T-cell (primary cell): Measurements from ENCODE around the gene POLD4. TPM values are rescaled to one million over a fixed set of nuclear protein-coding genes. Genes with fewer than 3 reads are reported as not detected.

Source experiments
- ATAC-seq, 4 experiments: fragments of 200-7000 bp in 3 of 4; fragments of 150-1000 bp in 1 of 4; cut with Tn5 transposase; replicated peaks in 1 of 4; 1 replicate in 3 of 4; 2 replicates in 1 of 4; pipeline ENCODE4 v1.10.0; 2021; ENCODE audit warnings: moderate library complexity in 3 of 4, mild to moderate bottlenecking in 2 of 4, moderate number of reproducible peaks in 1 of 4
- CTCF ChIA-PET, 2 donors: fragments of 300-600 bp; sonication (Branson Sonifier 250); formaldehyde crosslinking; loops; one replicate each; lab custom pipeline; 2022; ENCODE audit warnings: antibody characterized with exemption in 2 of 2; lab: Charles Lee
- POLR2A ChIA-PET, 2 donors: fragments of 300-600 bp; sonication (Branson Sonifier 250); formaldehyde crosslinking; loops; one replicate each; lab custom pipeline; 2022; ENCODE audit warnings: antibody characterized with exemption in 2 of 2; lab: Charles Lee
- DNase-seq, 35 experiments: peaks; one replicate each; pipeline versions ENCODE4 v3.0.0 to v3.0.0-alpha.2; 2013 to 2023
- H3K27ac ChIP-seq: one replicate; pipeline ENCODE4 v1.5.1; 2013; ENCODE audit warnings: low read length
- H3K27me3 ChIP-seq, 2 experiments: replicated peaks in 1 of 2; 1 replicate in 1 of 2; 2 replicates in 1 of 2; pipeline versions ENCODE4 v1.6.1 to v1.7.0; 2013; ENCODE audit warnings: low read length in 1 of 2, mixed read lengths in 1 of 2; ENCODE audit not compliant: control insufficient read depth in 2 of 2, insufficient read depth in 2 of 2; ENCODE audit errors: extremely low read depth in 1 of 2
- H3K36me3 ChIP-seq, 2 donors: 1 replicate in 1 of 2; 2 replicates in 1 of 2; pipeline versions ENCODE4 v1.6.1 to v1.7.0; 2013; ENCODE audit warnings: low read length in 1 of 2; ENCODE audit not compliant: control insufficient read depth in 2 of 2, insufficient read depth in 1 of 2; ENCODE audit errors: extremely low read depth in 1 of 2
- H3K4me1 ChIP-seq, 2 experiments: 1 replicate in 1 of 2; 2 replicates in 1 of 2; pipeline versions ENCODE4 v1.6.1 to v1.7.0; 2013; ENCODE audit warnings: low read length in 2 of 2, mixed read lengths in 1 of 2; ENCODE audit not compliant: insufficient read depth in 2 of 2, control insufficient read depth in 1 of 2; ENCODE audit errors: extremely low read depth in 1 of 2
- H3K4me3 ChIP-seq, 2 donors: 1 replicate in 1 of 2; 2 replicates in 1 of 2; pipeline versions ENCODE4 v1.5.1 to v1.7.0; 2013; ENCODE audit warnings: mild to moderate bottlenecking in 2 of 2, low read length in 1 of 2, moderate library complexity in 1 of 2; ENCODE audit not compliant: control insufficient read depth in 1 of 2; ENCODE audit errors: extremely low read depth in 1 of 2
- H3K9me3 ChIP-seq: 2 replicates; pipeline ENCODE4 v1.7.0; 2013
- H3K27ac Mint-ChIP-seq, 2 donors: one replicate each; pipeline ENCODE4 v1.8.0; 2020 to 2021; ENCODE audit warnings: mild to moderate bottlenecking in 2 of 2, mixed read lengths in 2 of 2
- H3K27me3 Mint-ChIP-seq, 2 donors: one replicate each; pipeline ENCODE4 v1.8.0; 2021 to 2022; ENCODE audit warnings: mixed read lengths in 2 of 2
- H3K36me3 Mint-ChIP-seq: one replicate; pipeline ENCODE4 v1.8.0; 2021; ENCODE audit warnings: mixed read lengths
- H3K4me1 Mint-ChIP-seq, 3 donors: one replicate each; pipeline ENCODE4 v1.8.0; 2020 to 2022; ENCODE audit warnings: mixed read lengths in 3 of 3, mild to moderate bottlenecking in 1 of 3
- H3K4me3 Mint-ChIP-seq, 3 donors: one replicate each; pipeline ENCODE4 v1.8.0; 2020 to 2022; ENCODE audit warnings: mild to moderate bottlenecking in 3 of 3, mixed read lengths in 3 of 3, moderate library complexity in 3 of 3
- H3K9me3 Mint-ChIP-seq, 3 donors: one replicate each; pipeline ENCODE4 v1.8.0; 2020 to 2022; ENCODE audit warnings: mixed read lengths in 3 of 3
- WGBS: methylation state at CpG from one replicate; pipeline ENCODE4 v1.1.5; 2013; ENCODE audit warnings: missing lambda C conversion rate; ENCODE audit not compliant: insufficient coverage; 5-methylcytosine and 5-hydroxymethylcytosine counted together
- total RNA-seq, 35 experiments: library from RNA in 6 of 35; stranded (reverse) in 6 of 35; fragments of 120-200 nt in 1 of 35; gene quantifications; one replicate each; pipeline versions ENCODE4 v1.2.1 to v1.2.4 and lab custom pipeline; 2013 to 2026

The POLD4 gene
- total RNA-seq, 5 donors from 2014 or later (not counting 1 experiment from before 2014, with no cell fraction given), result 55.1 to 107 (median 98.0) TPM

DNA sequence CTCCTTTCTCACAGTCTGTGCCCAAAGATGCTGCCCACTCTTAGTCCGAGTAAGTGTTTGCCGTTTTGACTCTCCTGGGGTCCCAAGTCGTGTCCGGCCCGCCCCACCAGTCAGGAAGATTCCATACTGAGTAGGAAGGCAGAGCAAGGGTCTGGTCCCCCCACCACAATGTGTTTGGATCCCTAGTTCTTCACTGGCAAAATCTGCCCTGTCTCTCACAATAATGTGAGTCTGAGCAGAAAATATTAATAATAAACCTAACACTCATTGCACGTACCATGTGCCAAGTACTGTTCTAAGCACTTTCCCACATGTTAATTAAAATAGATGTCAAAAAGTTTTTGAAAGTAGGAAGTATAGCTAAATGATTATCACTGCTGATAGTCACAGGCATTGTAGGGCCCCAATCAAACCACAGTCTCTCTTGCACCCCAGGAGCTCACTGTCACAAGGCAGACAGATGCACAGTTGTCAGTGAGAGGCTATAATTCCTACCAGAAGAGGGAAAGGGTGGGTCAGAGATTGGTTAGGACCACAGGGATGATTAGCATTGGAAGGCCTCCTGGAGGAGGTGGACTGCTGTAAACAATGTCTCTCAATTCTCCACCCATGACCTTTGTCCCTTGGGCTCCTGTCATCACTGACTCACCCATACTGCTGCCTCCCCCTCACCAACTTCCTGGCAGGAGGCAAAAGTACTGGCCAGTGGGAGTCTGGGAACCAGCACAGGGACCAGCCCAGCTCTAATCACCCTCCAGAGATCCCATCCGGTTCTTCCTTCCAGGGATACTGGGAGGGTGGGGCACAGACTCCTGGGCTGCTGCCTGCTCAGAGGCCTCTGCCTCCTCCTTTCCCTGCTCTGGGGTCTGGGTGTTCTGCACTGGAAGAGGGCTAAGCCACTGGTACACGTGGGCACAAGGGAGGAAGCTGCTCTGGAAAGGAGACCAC lies 1.0 kb upstream of the POLD4 start:
- ATAC-seq, result no peak
- Mint-ChIP-seq H3K27me3 (no peaks in the 10 kb centered on the region), H3K36me3 (no peaks in the 10 kb centered on the region), H3K9me3 (no peaks in the 10 kb centered on the region), H3K4me1 (peaks cover 49 to 70% (median 52%) of the 10 kb centered on the region in 3 donors), H3K4me3 (peak overlapping the region; percentile 87 to 97 (median 96)), H3K27ac (peak overlapping the region; percentile 97 to 100)
- ChIA-PET POLR2A (interaction anchor here in 1 of 2 donors (0.5 to 0.7 kb wide), 3 partner anchors 9 to 232 kb away, joined by 3 read pairs; no protein-coding TSS in a partner anchor), CTCF (interaction anchor here (0.9 to 7.9 kb wide), 11 partner anchors 8 to 115 kb away, joined by 3 to 128 read pairs (median 5); partner anchors contain the start of genes CLCF1 (in 1 of the 2) and PPP1CA (in 1 of the 2))
- no peaks in the 10 kb centered on the region for H3K9me3 ChIP-seq
- WGBS, result 100% methylated on average over 1 of the region's 8 CpGs
- peaks cover 19 to 60% of the 10 kb centered on the region in 2 experiments for H3K4me1 ChIP-seq
- peak in 1 of 35 experiments; percentile 33 for DNase-seq
- peak overlapping the region; percentile 29 to 95 for H3K4me3 ChIP-seq
- H3K27ac ChIP-seq, result peak overlapping the region; percentile 98
- peaks cover 3 to 7% of the 10 kb centered on the region in 2 donors for H3K36me3 ChIP-seq
- H3K27me3 ChIP-seq, result no peaks in the 10 kb centered on the region

DNA sequence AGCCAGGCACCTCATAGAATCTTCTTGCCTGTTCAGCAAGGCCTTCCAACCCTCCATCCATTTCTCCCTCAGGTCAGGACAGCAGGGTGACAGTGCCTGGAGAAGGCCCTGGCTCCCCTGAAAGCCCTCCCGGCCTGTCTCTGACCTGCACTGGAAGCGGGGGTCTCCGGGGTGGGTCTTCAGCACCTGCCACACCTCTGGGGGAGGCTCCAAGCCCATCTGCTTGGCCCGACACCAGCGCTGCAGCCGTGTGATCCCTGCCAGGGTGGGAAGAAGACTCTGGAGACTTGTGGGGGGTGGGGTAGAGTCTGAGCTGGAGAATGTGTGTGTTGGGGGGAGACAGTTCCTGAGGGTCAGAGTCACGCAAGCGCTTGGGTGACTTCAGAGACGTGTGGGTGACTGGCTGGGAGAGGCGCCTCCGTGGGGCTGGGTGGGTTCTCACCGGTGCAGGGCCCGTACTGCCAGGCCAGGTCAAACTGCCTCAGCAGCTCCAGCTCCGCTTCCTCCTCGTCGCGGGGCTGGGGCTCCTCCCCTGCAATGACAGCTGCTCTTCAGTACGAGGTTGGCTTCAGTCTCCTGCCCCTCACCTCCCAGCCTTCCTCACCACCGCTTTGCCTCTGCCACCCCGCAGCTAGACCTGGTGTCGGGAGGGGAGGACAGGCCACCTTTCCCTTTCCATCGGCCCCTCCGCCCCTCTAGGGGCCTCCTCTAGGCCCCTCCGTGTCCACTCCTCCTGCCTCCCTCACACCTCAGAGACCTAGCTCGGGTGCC lies 615 bp downstream of the POLD4 start:
- Histone ChIP-seq H3K27me3 (no peaks in the 10 kb centered on the region), H3K4me3 (peak overlapping the region; percentile 78 to 95), H3K27ac (peak overlapping the region; percentile 98), H3K36me3 (peaks cover 3 to 7% of the 10 kb centered on the region in 2 donors), H3K9me3 (no peaks in the 10 kb centered on the region), H3K4me1 (peaks cover 19 to 66% of the 10 kb centered on the region in 2 experiments)
- ATAC-seq (peak; percentile 67 to 68 (median 68)), DNase-seq (peak in 13 of 35 experiments; percentile 51 to 87 (median 67))
- H3K27ac Mint-ChIP-seq, result peak overlapping the region; percentile 99 to 100
- peaks cover 57 to 80% (median 61%) of the 10 kb centered on the region in 3 donors for H3K4me1 Mint-ChIP-seq
- no peaks in the 10 kb centered on the region for H3K36me3 Mint-ChIP-seq
- no peaks in the 10 kb centered on the region for H3K9me3 Mint-ChIP-seq
- H3K4me3 Mint-ChIP-seq, result peak overlapping the region; percentile 87 to 97 (median 96)
- 11% methylated on average over 21 of the region's 25 CpGs for WGBS
- H3K27me3 Mint-ChIP-seq, result no peaks in the 10 kb centered on the region
- CTCF ChIA-PET, result interaction anchor here (0.6 to 7.9 kb wide), 20 partner anchors 9 to 1987 kb away, joined by 3 to 128 read pairs (median 4); partner anchors contain the start of genes RAD9A (in 2 of the 2), CLCF1 (in 1 of the 2) and PPP1CA (in 1 of the 2)
- POLR2A ChIA-PET, result interaction anchor here in 1 of 2 donors (0.6 to 1.2 kb wide), 3 partner anchors 18 to 113 kb away, joined by 3 to 5 read pairs (median 3); no protein-coding TSS in a partner anchor

DNA sequence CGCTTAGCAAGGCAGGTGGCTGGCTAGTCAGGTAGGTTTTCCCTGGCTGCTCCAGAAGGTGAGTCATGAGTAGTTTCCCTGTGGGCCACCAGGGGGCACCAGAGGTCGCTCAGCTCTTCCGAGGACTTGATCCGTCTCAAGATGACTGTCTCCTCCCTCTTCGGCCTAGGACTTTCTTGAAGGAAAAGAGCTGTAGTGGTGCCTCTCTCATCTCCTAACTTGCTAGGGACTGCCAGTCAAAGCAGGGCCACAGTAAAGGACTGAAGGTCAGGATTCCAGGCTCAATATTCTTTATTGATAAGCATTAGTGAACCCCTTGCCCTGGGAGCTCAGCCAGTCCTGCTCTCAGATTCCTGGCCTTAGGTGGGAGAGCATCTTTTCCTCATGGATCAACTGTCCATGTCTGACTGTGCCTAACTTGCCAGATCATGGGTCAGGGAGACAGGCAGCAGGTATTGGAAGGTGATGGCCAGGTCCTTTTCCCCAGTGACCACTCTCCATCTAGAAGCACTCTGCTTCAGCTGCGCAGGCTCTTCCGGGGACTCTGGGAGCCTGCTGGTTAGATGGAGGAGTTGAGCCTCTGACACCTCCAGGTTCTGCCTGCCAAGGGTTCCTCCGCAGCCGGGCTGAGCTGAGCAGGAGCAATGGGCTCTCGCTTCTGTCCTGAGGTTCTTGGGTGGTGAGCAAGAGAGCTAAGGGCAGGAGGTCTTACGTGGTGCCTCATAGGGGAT lies 1.9 kb downstream of the POLD4 start:
- POLR2A ChIA-PET, result interaction anchor here (0.5 to 0.6 kb wide), 2 partner anchors 300 to 1691 kb away, joined by 5 to 11 read pairs; no protein-coding TSS in a partner anchor

DNA sequence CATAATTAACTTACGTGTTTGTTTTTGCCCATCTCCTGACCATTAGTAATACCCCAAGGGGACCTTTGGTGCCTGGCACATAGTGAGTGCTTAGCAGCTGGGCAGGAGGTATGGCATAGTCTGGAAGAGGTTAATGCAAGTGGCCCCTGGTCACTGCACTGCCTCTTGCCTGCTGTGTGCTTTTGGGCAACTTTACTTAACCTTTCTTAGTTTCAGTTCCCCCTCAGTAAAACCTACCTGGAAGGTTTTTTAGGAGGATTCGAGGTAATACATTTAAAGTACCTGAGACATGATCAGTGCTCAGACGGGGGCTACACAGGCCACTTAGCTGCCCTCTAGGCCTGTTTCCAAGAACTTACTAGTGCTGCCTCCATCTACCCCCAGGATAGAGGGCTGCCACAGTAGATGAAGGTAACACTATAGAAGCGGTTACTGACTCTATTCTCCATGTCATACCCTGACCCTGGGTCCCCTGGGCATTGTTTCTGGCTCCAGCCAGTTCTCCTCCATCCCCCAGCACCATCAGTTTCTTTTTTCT lies 3.3 kb downstream of the POLD4 start:
- POLR2A ChIA-PET, result no interaction called here
- H3K9me3 ChIP-seq, result no peaks in the 10 kb centered on the region
- H3K9me3 Mint-ChIP-seq, result no peaks in the 10 kb centered on the region
- no peak overlapping the region for H3K4me3 ChIP-seq
- no CpG with 5 or more reads among the region's 4 CpGs for WGBS
- H3K4me1 ChIP-seq, result peaks cover 32 to 65% of the 10 kb centered on the region in 2 experiments
- CTCF ChIA-PET, result interaction anchor here (0.6 to 1.4 kb wide), 6 partner anchors 15 to 554 kb away, joined by 3 to 4 read pairs (median 3); partner anchors contain the start of gene PPP1CA (in 1 of the 2)
- no peak overlapping the region for H3K4me3 Mint-ChIP-seq
- no peaks in the 10 kb centered on the region for H3K27me3 ChIP-seq
- peak overlapping the region; percentile 27 to 82 for H3K27ac Mint-ChIP-seq
- H3K4me1 Mint-ChIP-seq, result peaks cover 63 to 78% (median 72%) of the 10 kb centered on the region in 3 donors
- no peak overlapping the region for H3K27ac ChIP-seq
- H3K27me3 Mint-ChIP-seq, result no peaks in the 10 kb centered on the region
- H3K36me3 ChIP-seq, result peaks cover 3 to 7% of the 10 kb centered on the region in 2 donors
- DNase-seq (no peak), ATAC-seq (no peak)
- no peaks in the 10 kb centered on the region for H3K36me3 Mint-ChIP-seq

More for the DNA sequence above, 1.9 kb downstream of the POLD4 start:
- Mint-ChIP-seq H3K36me3 (no peaks in the 10 kb centered on the region), H3K4me3 (peak overlapping the region; percentile 60 to 87 (median 66)), H3K4me1 (peaks cover 49 to 73% (median 58%) of the 10 kb centered on the region in 3 donors), H3K27ac (peak overlapping the region; percentile 89 to 99), H3K9me3 (no peaks in the 10 kb centered on the region), H3K27me3 (no peaks in the 10 kb centered on the region)
- peak overlapping the region in 1 of 2 donors; percentile 1 for H3K4me3 ChIP-seq
- H3K27ac ChIP-seq, result peak overlapping the region; percentile 85
- no peaks in the 10 kb centered on the region for H3K27me3 ChIP-seq
- CTCF ChIA-PET, result interaction anchor here (0.6 to 7.9 kb wide), 20 partner anchors 11 to 991 kb away, joined by 3 to 128 read pairs (median 4); partner anchors contain the start of genes CDK2AP2 (in 1 of the 2), CLCF1 (in 1 of the 2), PPP1CA (in 1 of the 2) and RAD9A (in 1 of the 2)
- peaks cover 3 to 7% of the 10 kb centered on the region in 2 donors for H3K36me3 ChIP-seq
- H3K9me3 ChIP-seq, result no peaks in the 10 kb centered on the region
- WGBS, result 80% methylated on average over 5 of the region's 11 CpGs
- peak in 33 of 35 experiments; percentile 40 to 93 (median 54) for DNase-seq
- peaks cover 19 to 58% of the 10 kb centered on the region in 2 experiments for H3K4me1 ChIP-seq
- no peak for ATAC-seq

DNA sequence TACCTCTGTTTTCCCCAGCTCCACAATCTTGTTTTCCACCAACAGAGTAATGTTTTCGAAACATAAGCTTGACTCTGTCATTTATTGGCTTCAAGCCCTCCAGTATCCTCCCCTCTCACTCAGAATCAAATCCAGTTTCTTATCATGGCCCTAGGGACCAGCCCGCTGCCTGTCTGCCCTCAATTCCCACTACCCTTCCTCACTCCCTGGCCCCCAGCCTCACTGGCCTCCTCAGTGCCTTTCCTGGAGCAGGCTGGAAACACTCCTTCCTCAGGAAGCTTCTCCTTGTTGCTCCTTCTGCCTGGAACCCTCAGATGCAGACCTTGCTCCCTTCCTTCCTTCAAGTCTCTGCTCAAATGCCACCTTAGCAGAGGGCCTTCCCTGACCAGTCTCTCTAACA lies 3.9 kb downstream of the POLD4 start:
- peak overlapping the region; percentile 27 to 82 for H3K27ac Mint-ChIP-seq
- no peaks in the 10 kb centered on the region for H3K36me3 Mint-ChIP-seq
- no peaks in the 10 kb centered on the region for H3K27me3 Mint-ChIP-seq
- Histone ChIP-seq H3K4me3 (no peak overlapping the region), H3K27ac (no peak overlapping the region), H3K4me1 (peaks cover 34 to 65% of the 10 kb centered on the region in 2 experiments), H3K9me3 (no peaks in the 10 kb centered on the region), H3K27me3 (no peaks in the 10 kb centered on the region), H3K36me3 (peaks cover 3 to 7% of the 10 kb centered on the region in 2 donors)
- no peaks in the 10 kb centered on the region for H3K9me3 Mint-ChIP-seq
- no peak for DNase-seq
- ChIA-PET CTCF (interaction anchor here (0.6 to 1.4 kb wide), 4 partner anchors 21 to 554 kb away, joined by 3 to 4 read pairs (median 3); partner anchors contain the start of gene PPP1CA (in 1 of the 2)), POLR2A (no interaction called here)
- 88% methylated on average over 2 of the region's 2 CpGs for WGBS
- H3K4me1 Mint-ChIP-seq, result peaks cover 69 to 78% (median 72%) of the 10 kb centered on the region in 3 donors
- ATAC-seq, result no peak
- no peak overlapping the region for H3K4me3 Mint-ChIP-seq
